ENCODE measurements around the gene CALR.

- TF ChIP-seq EZH2 (IDR thresholded peaks at IDR 0.05; ENCODE audit: insufficient read depth, poor library complexity, severe bottlenecking) (no peak), EZH2phosphoT487 (IDR thresholded peaks at IDR 0.05; ENCODE audit: insufficient read depth, low read depth) (no peak)
These were observed 3.3 kb upstream of the CALR start for GRCh38 chr19:12935071-12935470.
